Measurements from ENCODE around the gene PTPRJ. TPM values are rescaled to one million over a fixed set of nuclear protein-coding genes. Genes with fewer than 3 reads are reported as not detected.

The PTPRJ gene
- total RNA-seq, 2 donors from 2014 or later = 26.5 to 37.4 TPM

DNA sequence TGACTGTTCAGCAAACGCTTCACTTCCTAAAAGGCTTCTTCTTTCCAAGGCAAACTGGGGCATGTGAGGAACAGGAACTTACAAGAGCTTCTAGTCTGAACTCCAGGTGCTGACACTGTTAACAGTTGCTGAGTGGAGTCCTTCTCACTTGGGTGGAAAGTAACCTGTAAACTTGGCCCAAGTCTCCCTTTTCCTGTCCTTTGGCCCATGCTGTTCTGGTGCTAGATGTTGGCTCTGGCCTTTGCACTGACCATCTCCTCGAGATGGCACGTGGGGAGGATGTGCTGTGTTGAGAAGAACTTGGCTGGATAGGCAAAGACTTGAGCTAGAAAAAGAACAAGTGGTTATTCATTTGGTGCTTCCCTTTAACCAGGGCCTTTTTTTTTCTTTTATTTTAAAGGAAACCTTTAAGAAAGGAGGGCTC is 53.6 kb downstream of the PTPRJ start:
- TF ChIP-seq, protein P1, sequence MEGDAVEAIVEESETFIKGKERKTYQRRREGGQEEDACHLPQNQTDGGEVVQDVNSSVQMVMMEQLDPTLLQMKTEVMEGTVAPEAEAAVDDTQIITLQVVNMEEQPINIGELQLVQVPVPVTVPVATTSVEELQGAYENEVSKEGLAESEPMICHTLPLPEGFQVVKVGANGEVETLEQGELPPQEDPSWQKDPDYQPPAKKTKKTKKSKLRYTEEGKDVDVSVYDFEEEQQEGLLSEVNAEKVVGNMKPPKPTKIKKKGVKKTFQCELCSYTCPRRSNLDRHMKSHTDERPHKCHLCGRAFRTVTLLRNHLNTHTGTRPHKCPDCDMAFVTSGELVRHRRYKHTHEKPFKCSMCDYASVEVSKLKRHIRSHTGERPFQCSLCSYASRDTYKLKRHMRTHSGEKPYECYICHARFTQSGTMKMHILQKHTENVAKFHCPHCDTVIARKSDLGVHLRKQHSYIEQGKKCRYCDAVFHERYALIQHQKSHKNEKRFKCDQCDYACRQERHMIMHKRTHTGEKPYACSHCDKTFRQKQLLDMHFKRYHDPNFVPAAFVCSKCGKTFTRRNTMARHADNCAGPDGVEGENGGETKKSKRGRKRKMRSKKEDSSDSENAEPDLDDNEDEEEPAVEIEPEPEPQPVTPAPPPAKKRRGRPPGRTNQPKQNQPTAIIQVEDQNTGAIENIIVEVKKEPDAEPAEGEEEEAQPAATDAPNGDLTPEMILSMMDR (conservative IDR thresholded peaks at IDR 0.05) = no peak
- no peak for DNase-seq
- Histone ChIP-seq H3K4me3 (ENCODE audit: low read length) (no peak overlapping the region), H3K27ac (ENCODE audit: low read depth, low read length) (no peak overlapping the region), H3K9ac (ENCODE audit: extremely low read depth, low read length, poor library complexity, severe bottlenecking) (no peak overlapping the region), H3K36me3 (ENCODE audit: control insufficient read depth, insufficient read depth, low read length) (no peaks in the 10 kb centered on the region), H3K27me3 (ENCODE audit: control insufficient read depth, insufficient read depth, low read length, poor library complexity, severe bottlenecking) (no peaks in the 10 kb centered on the region), H3K4me1 (ENCODE audit: control insufficient read depth, insufficient read depth, low read length) (peaks cover 15% of the 10 kb centered on the region), H3K9me3 (ENCODE audit: control insufficient read depth, low read length) (no peaks in the 10 kb centered on the region)
- Mint-ChIP-seq H3K36me3 (ENCODE audit: low read depth) (peaks cover under 1% of the 10 kb centered on the region), H3K27me3 (ENCODE audit: insufficient read depth) (no peaks in the 10 kb centered on the region), H3K4me1 (peaks cover 50% of the 10 kb centered on the region), H3K4me3 (no peak overlapping the region), H3K9me3 (no peaks in the 10 kb centered on the region), H3K27ac (no peak overlapping the region)
- 88 to 95% methylated on average over 3 of the region's 3 CpGs for WGBS, 2 experiments (ENCODE audit: insufficient coverage in 1 of 2, insufficient read length in 1 of 2)

DNA sequence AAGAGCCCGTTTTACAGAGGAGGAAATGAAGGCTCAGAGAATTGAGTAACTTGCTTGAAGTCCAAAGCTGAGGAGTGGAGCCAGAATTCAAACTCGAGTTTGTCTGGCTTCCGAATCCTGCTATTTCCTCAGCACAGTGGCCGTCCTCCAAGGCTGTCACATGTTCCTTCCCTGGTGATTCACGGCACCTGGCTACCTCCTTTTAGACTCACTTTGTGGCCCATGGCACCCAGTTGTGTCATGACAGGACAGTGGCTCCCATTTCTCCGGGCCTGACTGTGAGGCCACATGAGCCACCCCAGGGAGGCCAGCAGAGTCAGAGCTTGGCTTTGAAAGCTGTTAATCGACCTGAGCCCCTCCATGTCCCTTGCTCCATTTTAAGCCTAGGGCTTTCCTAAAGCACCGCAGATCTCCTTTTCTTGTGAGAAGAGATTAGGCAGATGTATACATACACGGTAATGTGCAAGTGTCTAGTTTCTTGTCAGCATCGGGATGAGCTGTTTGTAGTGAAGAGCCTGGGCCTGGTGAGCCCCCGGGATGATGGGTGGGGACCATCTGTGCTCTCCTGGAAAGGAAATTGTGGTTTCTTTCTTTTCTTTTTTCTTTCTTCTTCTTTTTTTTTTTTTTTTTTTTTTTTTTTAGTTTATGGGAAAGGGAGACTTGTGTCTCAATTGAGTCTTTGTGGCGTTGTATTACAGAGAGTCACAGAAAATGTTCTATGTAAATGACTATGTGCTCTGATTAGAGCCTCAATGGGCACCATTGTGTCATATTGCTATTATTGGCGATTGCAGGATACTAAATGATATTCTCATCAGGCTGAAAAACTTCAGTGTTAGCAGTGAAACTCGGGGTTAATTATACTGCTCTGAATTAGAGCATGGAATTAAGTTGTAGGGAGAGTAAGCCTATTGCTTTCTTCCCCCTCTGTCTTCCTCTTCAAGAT is 54.8 kb downstream of the PTPRJ start:
- Histone ChIP-seq H3K9me3 (ENCODE audit: control insufficient read depth, low read length) (no peaks in the 10 kb centered on the region), H3K4me3 (ENCODE audit: low read length) (no peak overlapping the region), H3K27me3 (ENCODE audit: control insufficient read depth, insufficient read depth, low read length, poor library complexity, severe bottlenecking) (no peaks in the 10 kb centered on the region), H3K9ac (ENCODE audit: extremely low read depth, low read length, poor library complexity, severe bottlenecking) (no peak overlapping the region), H3K4me1 (ENCODE audit: control insufficient read depth, insufficient read depth, low read length) (peaks cover 12% of the 10 kb centered on the region), H3K36me3 (ENCODE audit: control insufficient read depth, insufficient read depth, low read length) (no peaks in the 10 kb centered on the region), H3K27ac (ENCODE audit: low read depth, low read length) (no peak overlapping the region)
- Mint-ChIP-seq H3K4me3 (no peak overlapping the region), H3K36me3 (ENCODE audit: low read depth) (no peaks in the 10 kb centered on the region), H3K27ac (no peak overlapping the region), H3K9me3 (no peaks in the 10 kb centered on the region), H3K4me1 (peaks cover 49% of the 10 kb centered on the region), H3K27me3 (ENCODE audit: insufficient read depth) (no peaks in the 10 kb centered on the region)
- no peak for DNase-seq
- WGBS, 2 experiments (ENCODE audit: insufficient coverage in 1 of 2, insufficient read length in 1 of 2) = 94 to 97% methylated on average over 5 to 14 of the region's 14 CpGs
- TF ChIP-seq, protein P1 (conservative IDR thresholded peaks at IDR 0.05) = no peak

DNA sequence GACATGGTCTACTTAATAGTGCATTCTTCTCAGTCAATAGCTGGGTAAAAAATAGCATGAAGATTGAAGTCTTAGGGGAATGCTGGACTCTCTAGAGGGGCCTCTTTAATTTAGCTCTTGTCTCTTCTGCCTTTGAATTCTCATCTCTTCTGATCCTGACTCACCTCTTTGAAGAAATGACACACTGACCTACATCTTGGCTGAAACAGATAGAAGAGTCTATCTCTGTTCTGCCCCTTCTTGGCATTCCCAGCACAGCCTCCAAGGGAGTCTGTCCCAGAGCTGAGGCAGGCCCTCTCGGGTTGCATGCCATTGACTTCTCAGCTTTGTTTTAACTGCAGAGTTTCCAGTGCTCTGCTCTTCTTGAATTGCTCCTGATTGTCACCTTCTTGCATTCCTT is 55.7 kb downstream of the PTPRJ start:
- H3K4me1 ChIP-seq (ENCODE audit: control insufficient read depth, insufficient read depth, low read length) = peaks cover 12% of the 10 kb centered on the region
- H3K4me3 Mint-ChIP-seq = no peak overlapping the region
- no peaks in the 10 kb centered on the region for H3K27me3 Mint-ChIP-seq (ENCODE audit: insufficient read depth)
- no peaks in the 10 kb centered on the region for H3K9me3 ChIP-seq (ENCODE audit: control insufficient read depth, low read length)
- no peaks in the 10 kb centered on the region for H3K27me3 ChIP-seq (ENCODE audit: control insufficient read depth, insufficient read depth, low read length, poor library complexity, severe bottlenecking)
- TF ChIP-seq, protein P1 (conservative IDR thresholded peaks at IDR 0.05) = no peak
- 36 to 49% methylated on average over 1 of the region's 1 CpG for WGBS, 2 experiments (ENCODE audit: insufficient coverage in 1 of 2, insufficient read length in 1 of 2)
- no peak overlapping the region for H3K27ac ChIP-seq (ENCODE audit: low read depth, low read length)
- DNase-seq = peak; percentile 72
- H3K36me3 Mint-ChIP-seq (ENCODE audit: low read depth) = no peaks in the 10 kb centered on the region
- no peaks in the 10 kb centered on the region for H3K36me3 ChIP-seq (ENCODE audit: control insufficient read depth, insufficient read depth, low read length)
- no peak overlapping the region for H3K27ac Mint-ChIP-seq
- H3K4me1 Mint-ChIP-seq = peaks cover 54% of the 10 kb centered on the region
- no peaks in the 10 kb centered on the region for H3K9me3 Mint-ChIP-seq
- no peak overlapping the region for H3K9ac ChIP-seq (ENCODE audit: extremely low read depth, low read length, poor library complexity, severe bottlenecking)
- H3K4me3 ChIP-seq (ENCODE audit: low read length) = no peak overlapping the region

All from endodermal cell (in vitro differentiated cells).